Activated T-cell treated with anti-CD3 and anti-CD28 coated beads, Interleukin-2, amount 50 U/mL, for 24 hours (primary cell): ENCODE results near the gene MRPS10.
"Not testable (repeated sequence)": the region's sequence is repeated elsewhere in the genome, so short reads cannot be mapped to it uniquely, and the experiment has no call there.

Experiments
- DNase-seq: peaks from one replicate; pipeline ENCODE4 v3.0.0-alpha.2; 2020
- H3K27ac Mint-ChIP-seq: 2 replicates; pipeline ENCODE4 v1.8.0; 2020; ENCODE audit warnings: mild to moderate bottlenecking, mixed read lengths
- H3K27me3 Mint-ChIP-seq: 2 replicates; pipeline ENCODE4 v1.8.0; 2020; ENCODE audit warnings: mixed read lengths
- H3K36me3 Mint-ChIP-seq: 2 replicates; pipeline ENCODE4 v1.8.0; 2020; ENCODE audit warnings: low read depth, mixed read lengths
- H3K4me1 Mint-ChIP-seq: 2 replicates; pipeline ENCODE4 v1.8.0; 2020; ENCODE audit warnings: low read depth, mixed read lengths
- H3K4me3 Mint-ChIP-seq: 2 replicates; pipeline ENCODE4 v1.8.0; 2020; ENCODE audit warnings: mild to moderate bottlenecking, moderate library complexity, mixed read lengths
- H3K9me3 Mint-ChIP-seq: 2 replicates; pipeline ENCODE4 v1.8.0; 2020; ENCODE audit warnings: mixed read lengths

MRPS10 gene

GRCh38 chr6:42184475-42184874 is 33.2 kb downstream of the MRPS10 start:
- no peak for DNase-seq
- Mint-ChIP-seq H3K4me3 (no peak overlapping the region), H3K9me3 (no peaks in the 10 kb centered on the region), H3K4me1 (peaks cover 8% of the 10 kb centered on the region), H3K36me3 (no peaks in the 10 kb centered on the region), H3K27ac (no peak overlapping the region), H3K27me3 (peaks cover 9% of the 10 kb centered on the region)

- Mint-ChIP-seq H3K36me3 (no peaks in the 10 kb centered on the region), H3K27me3 (peaks cover 17% of the 10 kb centered on the region), H3K27ac (no peak overlapping the region), H3K9me3 (no peaks in the 10 kb centered on the region), H3K4me1 (peaks cover 21% of the 10 kb centered on the region), H3K4me3 (no peak overlapping the region)
- DNase-seq, result no peak
Observed at GRCh38 chr6:42182101-42182500, 35.6 kb downstream of the MRPS10 start.

DNA sequence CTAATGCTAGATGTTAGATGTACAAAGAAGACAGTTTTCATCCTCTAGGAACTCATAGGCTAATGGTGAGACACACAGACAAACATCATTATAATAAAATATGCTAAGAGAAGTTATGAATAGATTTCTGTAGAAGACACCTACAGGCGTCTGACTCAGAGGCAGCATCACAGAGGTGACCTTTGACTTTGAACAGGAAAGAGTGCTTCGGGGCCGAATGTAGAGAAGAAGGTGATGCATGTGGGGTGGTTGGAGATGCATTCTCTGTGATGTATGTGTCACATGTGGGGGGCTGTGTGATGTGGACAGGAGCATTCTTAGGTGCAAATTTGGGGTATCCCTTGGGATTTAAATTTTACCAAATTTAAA is 37.7 kb downstream of the MRPS10 start:
- no peak overlapping the region for H3K27ac Mint-ChIP-seq
- H3K36me3 Mint-ChIP-seq, result no peaks in the 10 kb centered on the region
- H3K4me1 Mint-ChIP-seq, result peaks cover 22% of the 10 kb centered on the region
- no peak for DNase-seq
- no peaks in the 10 kb centered on the region for H3K9me3 Mint-ChIP-seq
- H3K4me3 Mint-ChIP-seq, result no peak overlapping the region
- H3K27me3 Mint-ChIP-seq, result peaks cover 17% of the 10 kb centered on the region

GRCh38 chr6:42179261-42179944 is 38.3 kb downstream of the MRPS10 start:
- Mint-ChIP-seq H3K36me3 (no peaks in the 10 kb centered on the region), H3K4me3 (no peak overlapping the region), H3K9me3 (no peaks in the 10 kb centered on the region), H3K4me1 (peaks cover 22% of the 10 kb centered on the region), H3K27ac (no peak overlapping the region), H3K27me3 (peaks cover 17% of the 10 kb centered on the region)
- no peak for DNase-seq

DNA sequence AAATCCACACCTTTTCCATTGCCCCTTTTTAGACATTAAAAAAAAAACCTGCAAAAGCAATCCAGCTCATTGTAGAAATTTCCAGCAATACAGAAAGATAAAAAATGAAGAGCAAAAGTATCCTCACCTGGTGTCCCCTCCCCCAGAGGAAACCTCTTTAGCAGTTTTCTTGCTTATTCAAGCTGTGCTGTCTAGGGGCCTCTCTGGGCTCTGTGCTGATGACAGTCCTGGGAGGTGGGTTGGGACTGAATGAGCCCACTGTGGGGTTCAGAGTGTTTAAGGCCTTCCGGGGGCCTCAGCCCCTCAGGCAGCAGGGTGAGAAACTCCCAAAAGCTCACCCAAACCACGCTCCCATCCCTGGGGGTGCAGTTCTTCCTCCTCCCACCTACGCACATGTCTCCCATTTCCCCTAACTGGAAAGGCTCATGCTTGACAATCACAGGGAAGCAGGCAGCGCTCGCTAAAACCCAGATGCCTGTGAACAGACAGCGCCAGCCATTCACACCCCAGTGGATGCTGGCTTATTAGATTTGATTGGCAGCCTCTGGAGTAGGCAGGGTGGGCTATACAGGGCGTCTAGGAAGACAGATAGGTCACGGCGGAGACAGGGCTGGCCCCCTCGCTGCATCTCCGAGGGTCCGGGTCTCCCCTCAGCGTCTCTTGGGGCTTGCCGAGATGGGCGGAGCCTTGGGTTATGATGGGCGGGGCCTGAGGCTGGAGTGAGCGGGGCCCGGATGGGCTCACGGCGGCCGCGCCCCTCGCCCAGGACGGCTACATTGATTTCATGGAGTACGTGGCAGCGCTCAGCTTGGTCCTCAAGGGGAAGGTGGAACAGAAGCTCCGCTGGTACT is 39.9 kb downstream of the MRPS10 start:
- peak; percentile 49 for DNase-seq
- Mint-ChIP-seq H3K4me1 (peaks cover 22% of the 10 kb centered on the region), H3K9me3 (no peaks in the 10 kb centered on the region), H3K4me3 (no peak overlapping the region), H3K27ac (no peak overlapping the region), H3K27me3 (peaks cover 17% of the 10 kb centered on the region), H3K36me3 (no peaks in the 10 kb centered on the region)

DNA sequence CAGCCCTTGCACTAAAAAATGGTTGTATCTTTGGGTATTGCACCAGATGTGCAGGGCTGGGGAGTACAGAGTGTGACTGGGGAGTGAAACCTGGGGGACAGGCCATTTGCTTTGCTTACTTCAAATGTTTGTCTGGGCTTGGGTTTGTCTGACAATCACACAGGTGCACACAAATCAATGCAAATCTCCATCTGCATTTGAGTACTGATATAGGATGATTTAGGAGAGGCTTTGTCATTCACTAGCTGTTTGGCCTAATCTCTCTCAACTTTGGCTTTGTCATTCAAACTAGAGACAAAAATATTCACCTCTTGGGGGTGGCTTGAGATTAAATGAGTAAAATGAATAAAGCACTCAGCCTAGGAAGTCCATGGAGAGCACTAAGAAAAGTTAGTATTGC is 40.7 kb downstream of the MRPS10 start:
- no peaks in the 10 kb centered on the region for H3K36me3 Mint-ChIP-seq
- H3K27ac Mint-ChIP-seq, result no peak overlapping the region
- peaks cover 22% of the 10 kb centered on the region for H3K4me1 Mint-ChIP-seq
- DNase-seq, result no peak
- peaks cover 17% of the 10 kb centered on the region for H3K27me3 Mint-ChIP-seq
- no peaks in the 10 kb centered on the region for H3K9me3 Mint-ChIP-seq
- H3K4me3 Mint-ChIP-seq, result no peak overlapping the region

- no peaks in the 10 kb centered on the region for H3K9me3 Mint-ChIP-seq
- peaks cover 22% of the 10 kb centered on the region for H3K4me1 Mint-ChIP-seq
- H3K27me3 Mint-ChIP-seq, result peaks cover 15% of the 10 kb centered on the region
- DNase-seq, result no peak
- H3K36me3 Mint-ChIP-seq, result no peaks in the 10 kb centered on the region
- H3K27ac Mint-ChIP-seq, result no peak overlapping the region
- H3K4me3 Mint-ChIP-seq, result no peak overlapping the region
Observed at GRCh38 chr6:42175860-42176259, 41.8 kb downstream of the MRPS10 start.

DNA sequence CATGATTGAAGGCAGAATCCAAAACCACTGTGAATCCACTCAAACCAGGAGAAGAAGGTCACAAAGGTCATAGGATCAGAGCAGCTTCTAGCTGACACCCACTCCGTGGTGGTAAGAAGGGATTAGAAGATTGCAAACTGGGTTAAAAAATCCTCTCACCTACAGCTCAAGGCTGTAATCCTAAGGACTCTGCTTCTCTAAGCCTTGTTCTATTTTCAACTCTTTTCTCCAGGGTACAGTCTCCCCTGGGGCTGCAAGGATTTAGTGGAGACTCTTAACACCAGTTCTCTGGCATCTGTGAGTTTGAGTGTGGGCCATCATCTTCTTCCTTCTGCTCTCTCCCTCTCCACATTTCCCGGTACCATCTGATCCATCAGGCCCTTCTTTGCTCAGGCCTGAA is 44.6 kb downstream of the MRPS10 start, which contains the start of gene GUCA1A:
TSS of gene GUCA1A (plus strand) at position 264 of the 400 bp plus-strand sequence. CDS start 250 bp downstream, outside the sequence.
- no peaks in the 10 kb centered on the region for H3K36me3 Mint-ChIP-seq
- peaks cover 7% of the 10 kb centered on the region for H3K4me1 Mint-ChIP-seq
- no peak within 1 kb of the TSS for H3K4me3 Mint-ChIP-seq
- H3K27ac Mint-ChIP-seq, result no peak within 1 kb of the TSS
- no peaks in the 10 kb centered on the region for H3K9me3 Mint-ChIP-seq
- no peaks in the 10 kb centered on the region for H3K27me3 Mint-ChIP-seq
- DNase-seq, result no peak

- Mint-ChIP-seq H3K27me3 (no peaks in the 10 kb centered on the region), H3K9me3 (no peaks in the 10 kb centered on the region), H3K27ac (no peak overlapping the region), H3K4me3 (no peak overlapping the region), H3K4me1 (no peaks in the 10 kb centered on the region), H3K36me3 (no peaks in the 10 kb centered on the region)
- no peak for DNase-seq
Observed at GRCh38 chr6:42171813-42172581, 45.7 kb downstream of the MRPS10 start.

GRCh38 chr6:42169780-42170179 is 47.9 kb downstream of the MRPS10 start:
- H3K9me3 Mint-ChIP-seq, H3K4me1 Mint-ChIP-seq, H3K36me3 Mint-ChIP-seq, DNase-seq, H3K27me3 Mint-ChIP-seq, H3K27ac Mint-ChIP-seq, H3K4me3 Mint-ChIP-seq: not testable (repeated sequence)

DNA sequence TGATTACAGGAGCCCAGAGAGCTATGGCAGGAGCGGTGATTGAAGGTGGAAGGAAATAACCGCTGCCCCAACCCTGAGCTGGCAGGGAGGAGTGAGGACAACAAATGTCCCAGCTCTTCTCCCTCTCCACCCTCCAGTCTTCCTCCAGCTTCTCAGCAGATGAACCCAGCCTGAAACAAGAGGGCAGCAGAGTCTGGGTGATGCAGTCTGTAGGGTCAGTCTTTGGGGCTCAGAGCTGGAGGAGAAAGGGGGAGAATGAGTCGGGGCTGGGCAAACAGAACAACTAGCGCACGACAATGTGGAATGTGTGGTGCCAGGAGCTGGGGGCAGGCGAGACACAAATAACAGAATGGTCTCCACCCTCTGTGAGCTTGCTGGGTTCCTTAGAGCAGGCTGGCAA is 49.0 kb downstream of the MRPS10 start:
- Mint-ChIP-seq H3K4me3 (no peak overlapping the region), H3K9me3 (no peaks in the 10 kb centered on the region), H3K4me1 (peaks cover 5% of the 10 kb centered on the region), H3K36me3 (no peaks in the 10 kb centered on the region), H3K27ac (no peak overlapping the region), H3K27me3 (no peaks in the 10 kb centered on the region)
- no peak for DNase-seq

DNA sequence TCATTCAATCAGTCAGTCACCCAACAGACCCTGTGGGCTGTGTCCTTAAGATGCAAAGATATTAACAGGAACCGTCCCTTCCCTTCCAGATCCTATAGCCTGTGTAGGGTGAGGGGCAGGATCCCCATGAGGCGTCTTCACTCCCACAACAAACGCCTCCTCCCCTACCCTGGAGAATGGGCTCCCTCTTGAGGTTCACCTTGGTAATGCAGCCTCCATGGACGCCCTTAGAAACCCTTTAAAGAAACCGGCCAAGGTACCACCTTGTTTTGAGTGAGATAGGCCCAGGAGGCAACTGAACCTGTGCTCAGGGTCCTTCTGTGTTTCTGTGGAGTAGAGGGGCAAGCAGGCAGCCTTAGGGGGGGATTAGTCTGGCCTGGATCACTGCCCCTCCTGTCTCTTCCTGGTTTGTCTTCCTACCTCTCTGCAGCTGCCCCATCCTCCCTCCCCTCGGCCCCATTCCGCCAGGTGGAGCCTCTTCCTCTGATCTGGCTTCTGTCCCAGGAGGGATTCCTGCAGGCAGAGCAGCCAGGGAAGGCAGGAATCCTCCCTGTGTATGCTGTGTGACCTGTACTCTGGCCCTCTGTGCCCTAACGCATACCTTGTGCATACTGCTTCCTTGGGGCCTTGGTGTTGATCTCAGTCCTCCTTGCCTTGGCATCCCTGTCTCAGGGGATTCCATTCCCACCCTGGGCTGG is 51.1 kb downstream of the MRPS10 start:
- Mint-ChIP-seq H3K36me3 (no peaks in the 10 kb centered on the region), H3K9me3 (no peaks in the 10 kb centered on the region), H3K27ac (peak overlapping the region; percentile 71), H3K27me3 (no peaks in the 10 kb centered on the region), H3K4me1 (peaks cover 5% of the 10 kb centered on the region), H3K4me3 (no peak overlapping the region)
- peak; percentile 84 for DNase-seq

DNA sequence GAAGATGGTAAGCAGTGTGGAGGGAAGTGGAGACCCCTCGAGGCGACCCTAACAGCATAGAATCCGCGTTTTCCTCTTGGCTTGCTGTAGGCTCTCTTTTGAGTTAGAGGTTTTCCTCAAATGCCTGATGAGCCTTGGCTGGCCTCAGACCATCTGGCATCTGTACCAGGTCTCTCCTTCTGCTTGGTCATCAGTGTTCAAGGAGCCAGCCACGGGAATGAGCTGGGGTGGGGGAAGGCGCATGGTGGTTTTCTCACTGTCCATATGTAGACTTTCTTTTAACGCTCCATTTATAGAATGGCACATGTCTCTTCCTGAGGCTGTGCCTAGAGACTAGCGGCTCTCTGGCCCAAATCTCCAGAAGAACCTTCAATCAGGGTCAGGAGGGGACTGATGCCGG is 52.6 kb downstream of the MRPS10 start:
- Mint-ChIP-seq H3K4me1 (peaks cover 5% of the 10 kb centered on the region), H3K27ac (no peak overlapping the region), H3K27me3 (no peaks in the 10 kb centered on the region), H3K4me3 (no peak overlapping the region), H3K36me3 (no peaks in the 10 kb centered on the region), H3K9me3 (no peaks in the 10 kb centered on the region)
- DNase-seq, result no peak

DNA sequence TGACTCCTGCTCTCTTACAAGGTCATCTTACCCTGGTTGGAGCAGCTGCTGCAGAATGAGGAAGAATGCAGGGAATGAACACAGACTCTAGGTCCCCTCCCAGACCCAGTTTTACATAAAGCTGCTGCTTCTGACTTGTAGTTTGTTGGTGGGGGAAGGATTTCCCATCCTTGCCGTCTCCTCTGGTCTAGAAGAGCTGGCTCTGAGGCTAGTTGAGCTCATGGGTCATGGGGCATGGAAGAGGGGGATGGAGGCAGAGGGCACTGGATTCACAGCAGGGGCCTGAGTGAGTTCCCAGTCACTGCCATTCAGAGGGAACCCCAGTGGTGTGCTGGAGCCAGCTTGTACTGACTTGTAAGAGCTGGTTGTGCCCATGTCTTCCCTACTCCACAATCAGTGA is 53.7 kb downstream of the MRPS10 start:
- no peak overlapping the region for H3K27ac Mint-ChIP-seq
- no peaks in the 10 kb centered on the region for H3K9me3 Mint-ChIP-seq
- H3K4me1 Mint-ChIP-seq, result peaks cover 5% of the 10 kb centered on the region
- H3K36me3 Mint-ChIP-seq, result no peaks in the 10 kb centered on the region
- H3K27me3 Mint-ChIP-seq, result peaks cover 3% of the 10 kb centered on the region
- no peak overlapping the region for H3K4me3 Mint-ChIP-seq
- DNase-seq, result no peak
